Trophoblast cell (in vitro differentiated cells and primary cell): ENCODE measurements around the gene RFPL3.
"Not testable (repeated sequence)": the region's sequence is repeated elsewhere in the genome, so short reads cannot be mapped to it uniquely, and the experiment has no call there.

Source experiments
- DNase-seq, 2 donors: peaks; one replicate each; pipeline ENCODE4 v3.0.0-alpha.2; 2016
- H2AFZ ChIP-seq: 2 replicates; pipeline ENCODE4 v1.6.1; 2013; ENCODE audit warnings: low read length, moderate library complexity, mild to moderate bottlenecking; ENCODE audit not compliant: insufficient read depth, poor library complexity
- H2AK5ac ChIP-seq: 2 replicates; pipeline ENCODE4 v1.6.1; 2013; ENCODE audit warnings: mild to moderate bottlenecking, low read length
- H2BK120ac ChIP-seq: 2 replicates; pipeline ENCODE4 v1.6.1; 2013; ENCODE audit warnings: low read length, mild to moderate bottlenecking, moderate library complexity; ENCODE audit not compliant: insufficient read depth, poor library complexity
- H2BK12ac ChIP-seq: 2 replicates; pipeline ENCODE4 v1.6.1; 2013; ENCODE audit warnings: mild to moderate bottlenecking, low read length, moderate library complexity
- H2BK5ac ChIP-seq: 2 replicates; pipeline ENCODE4 v1.6.1; 2013; ENCODE audit warnings: low read length, low read depth, moderate library complexity, mild to moderate bottlenecking; ENCODE audit not compliant: poor library complexity
- H3K14ac ChIP-seq: 2 replicates; pipeline ENCODE4 v1.6.1; 2013; ENCODE audit warnings: mild to moderate bottlenecking, low read length
- H3K18ac ChIP-seq: 2 replicates; pipeline ENCODE4 v1.6.1; 2013; ENCODE audit warnings: mild to moderate bottlenecking, low read length
- H3K23ac ChIP-seq: 2 replicates; pipeline ENCODE4 v1.6.1; 2013; ENCODE audit warnings: low read length
- H3K27ac ChIP-seq: 2 replicates; pipeline ENCODE4 v1.5.1; 2013; ENCODE audit warnings: low read depth, mild to moderate bottlenecking, inconsistent platforms, low read length, moderate library complexity
- H3K27me3 ChIP-seq: 2 replicates; pipeline ENCODE4 v1.6.1; 2013; ENCODE audit warnings: inconsistent platforms, mild to moderate bottlenecking, low read length, moderate library complexity; ENCODE audit not compliant: insufficient read depth
- H3K36me3 ChIP-seq, 2 experiments: 1 replicate in 1 of 2; 2 replicates in 1 of 2; pipeline ENCODE4 v1.6.1; 2013; ENCODE audit warnings: low read length in 2 of 2, mild to moderate bottlenecking in 2 of 2, moderate library complexity in 1 of 2; ENCODE audit not compliant: insufficient read depth in 2 of 2, control insufficient read depth in 1 of 2
- H3K4ac ChIP-seq: 2 replicates; pipeline ENCODE4 v1.6.1; 2013; ENCODE audit warnings: low read depth, mild to moderate bottlenecking, low read length, moderate library complexity
- H3K4me1 ChIP-seq, 2 experiments: 1 replicate in 1 of 2; 2 replicates in 1 of 2; pipeline ENCODE4 v1.6.1; 2013; ENCODE audit warnings: low read length in 2 of 2, mild to moderate bottlenecking in 2 of 2, moderate library complexity in 1 of 2; ENCODE audit not compliant: insufficient read depth in 2 of 2, control insufficient read depth in 1 of 2
- H3K4me2 ChIP-seq: 2 replicates; pipeline ENCODE4 v1.6.1; 2013; ENCODE audit warnings: inconsistent platforms, mild to moderate bottlenecking, low read length, moderate library complexity
- H3K4me3 ChIP-seq: 2 replicates; pipeline ENCODE4 v1.5.1; 2013; ENCODE audit warnings: mild to moderate bottlenecking, low read depth, low read length, inconsistent platforms
- H3K79me1 ChIP-seq: one replicate; pipeline ENCODE4 v1.6.1; 2013; ENCODE audit warnings: low read length
- H3K79me2 ChIP-seq: 2 replicates; pipeline ENCODE4 v1.6.1; 2013; ENCODE audit warnings: low read length, mild to moderate bottlenecking; ENCODE audit not compliant: control insufficient read depth, insufficient read depth, poor library complexity
- H3K9ac ChIP-seq: 2 replicates; pipeline ENCODE4 v1.6.1; 2013; ENCODE audit warnings: mild to moderate bottlenecking, low read length
- H3K9me3 ChIP-seq: 2 replicates; pipeline ENCODE4 v1.6.1; 2013; ENCODE audit warnings: low read depth, mild to moderate bottlenecking, control low read depth, inconsistent platforms, low read length; ENCODE audit not compliant: insufficient read depth
- H4K12ac ChIP-seq: 2 replicates; pipeline ENCODE4 v1.6.1; 2013; ENCODE audit warnings: low read depth, mild to moderate bottlenecking, low read length, moderate library complexity
- H4K8ac ChIP-seq: 2 replicates; pipeline ENCODE4 v1.6.1; 2013; ENCODE audit warnings: low read depth, mild to moderate bottlenecking, low read length, moderate library complexity
- H4K91ac ChIP-seq: one replicate; pipeline ENCODE4 v1.6.1; 2013; ENCODE audit warnings: low read depth, mild to moderate bottlenecking, low read length, moderate library complexity
- WGBS: extraction: QIAGEN DNeasy Blood & Tissue Kit; methylation state at CpG from one replicate; pipeline ENCODE4 v1.1.7; 2013; ENCODE audit warnings: missing lambda C conversion rate; ENCODE audit not compliant: insufficient read length, insufficient coverage; ENCODE audit errors: extremely low coverage; 5-methylcytosine and 5-hydroxymethylcytosine counted together

The RFPL3 gene

GRCh38 chr22:32336771-32337424 is 20.8 kb upstream of the RFPL3 start:
- Histone ChIP-seq H3K9ac (no peak overlapping the region), H4K8ac (no peak overlapping the region), H3K79me2 (no peaks in the 10 kb centered on the region), H3K4me1 (no peaks in the 10 kb centered on the region), H3K79me1 (no peaks in the 10 kb centered on the region), H4K91ac (no peak overlapping the region), H2BK5ac (no peak overlapping the region), H3K27ac (no peak overlapping the region), H3K4me3 (no peak overlapping the region), H3K27me3 (no peaks in the 10 kb centered on the region), H3K4me2 (no peak overlapping the region), H3K9me3 (peaks cover 3% of the 10 kb centered on the region), H2AK5ac (no peak overlapping the region), H4K12ac (no peak overlapping the region), H3K36me3 (no peaks in the 10 kb centered on the region), H3K18ac (no peak overlapping the region), H2AFZ (no peak overlapping the region), H2BK120ac (no peak overlapping the region), H2BK12ac (no peak overlapping the region), H3K4ac (no peak overlapping the region), H3K14ac (no peak overlapping the region), H3K23ac (no peak overlapping the region)
- WGBS, result no CpG with 5 or more reads among the region's 10 CpGs
- DNase-seq, result no peak

GRCh38 chr22:32337425-32337824 is 20.2 kb upstream of the RFPL3 start:
- not testable (repeated sequence) for H4K12ac ChIP-seq, H4K91ac ChIP-seq, H3K4me3 ChIP-seq, H3K79me1 ChIP-seq, H2AFZ ChIP-seq, H3K9ac ChIP-seq, H2BK5ac ChIP-seq, H3K4me2 ChIP-seq, H3K27me3 ChIP-seq, H3K4me1 ChIP-seq, H3K4ac ChIP-seq, H4K8ac ChIP-seq, H2BK12ac ChIP-seq, H3K18ac ChIP-seq, H3K79me2 ChIP-seq, H3K9me3 ChIP-seq, H2AK5ac ChIP-seq, H3K27ac ChIP-seq, H3K14ac ChIP-seq, H2BK120ac ChIP-seq, H3K36me3 ChIP-seq, H3K23ac ChIP-seq, DNase-seq
- no CpG with 5 or more reads among the region's 6 CpGs for WGBS

- WGBS, result no CpG with 5 or more reads among the region's 10 CpGs
- Histone ChIP-seq H3K9me3 (peaks cover 3% of the 10 kb centered on the region), H3K27ac (no peak overlapping the region), H2BK5ac (no peak overlapping the region), H2AK5ac (no peak overlapping the region), H4K8ac (no peak overlapping the region), H3K79me2 (no peaks in the 10 kb centered on the region), H3K27me3 (no peaks in the 10 kb centered on the region), H2AFZ (no peak overlapping the region), H3K79me1 (no peaks in the 10 kb centered on the region), H2BK120ac (no peak overlapping the region), H3K36me3 (no peaks in the 10 kb centered on the region), H3K18ac (no peak overlapping the region), H3K4me1 (no peaks in the 10 kb centered on the region), H3K4me2 (no peak overlapping the region), H3K4ac (no peak overlapping the region), H2BK12ac (no peak overlapping the region), H3K4me3 (no peak overlapping the region), H4K12ac (no peak overlapping the region), H3K14ac (no peak overlapping the region), H3K9ac (no peak overlapping the region), H4K91ac (no peak overlapping the region), H3K23ac (no peak overlapping the region)
- no peak for DNase-seq
Observed at GRCh38 chr22:32338757-32339156, 18.9 kb upstream of the RFPL3 start.

GRCh38 chr22:32339190-32340012 is 18.3 kb upstream of the RFPL3 start:
- Histone ChIP-seq H3K9ac (no peak overlapping the region), H2BK5ac (no peak overlapping the region), H3K79me1 (no peaks in the 10 kb centered on the region), H3K4ac (no peak overlapping the region), H2BK120ac (no peak overlapping the region), H3K4me2 (no peak overlapping the region), H2AFZ (no peak overlapping the region), H3K18ac (no peak overlapping the region), H2AK5ac (no peak overlapping the region), H3K23ac (no peak overlapping the region), H2BK12ac (no peak overlapping the region), H4K12ac (no peak overlapping the region), H3K79me2 (no peaks in the 10 kb centered on the region), H3K14ac (no peak overlapping the region), H4K8ac (no peak overlapping the region), H3K27ac (no peak overlapping the region), H3K4me1 (no peaks in the 10 kb centered on the region), H3K27me3 (no peaks in the 10 kb centered on the region), H3K4me3 (no peak overlapping the region), H4K91ac (no peak overlapping the region), H3K36me3 (no peaks in the 10 kb centered on the region), H3K9me3 (peaks cover 3% of the 10 kb centered on the region)
- no CpG with 5 or more reads among the region's 23 CpGs for WGBS
- no peak for DNase-seq
